Natural killer cell (primary cell): Measurements from ENCODE around the gene DYNLRB1. TPM values are rescaled to one million over a fixed set of nuclear protein-coding genes. Genes with fewer than 3 reads are reported as not detected.

Experiments
- ATAC-seq, 3 donors: fragments of 150-1000 bp in 2 of 3; fragments of 200-7000 bp in 1 of 3; cut with Tn5 transposase; 1 replicate in 1 of 3; 2 replicates in 2 of 3; pipeline ENCODE4 v1.10.0; 2021; ENCODE audit warnings: mild to moderate bottlenecking in 2 of 3, moderate library complexity in 2 of 3
- DNase-seq, 2 donors: peaks; one replicate each; pipeline versions ENCODE4 v3.0.0 to v3.0.0-alpha.2; 2013 to 2021; ENCODE audit warnings: mixed read lengths in 1 of 2
- H3K27ac ChIP-seq: one replicate; pipeline ENCODE4 v1.5.1; 2013; ENCODE audit warnings: mild to moderate bottlenecking, low read length
- H3K27me3 ChIP-seq: one replicate; pipeline ENCODE4 v1.6.1; 2013; ENCODE audit warnings: low read length; ENCODE audit not compliant: control insufficient read depth, insufficient read depth
- H3K36me3 ChIP-seq: one replicate; pipeline ENCODE4 v1.6.1; 2013; ENCODE audit warnings: low read length; ENCODE audit not compliant: control insufficient read depth, insufficient read depth
- H3K4me1 ChIP-seq: one replicate; pipeline ENCODE4 v1.6.1; 2013; ENCODE audit warnings: low read length; ENCODE audit not compliant: control insufficient read depth, insufficient read depth
- H3K4me3 ChIP-seq: one replicate; pipeline ENCODE4 v1.5.1; 2013; ENCODE audit warnings: low read length
- H3K9me3 ChIP-seq: one replicate; pipeline ENCODE4 v1.6.1; 2013; ENCODE audit warnings: low read length; ENCODE audit not compliant: control insufficient read depth, insufficient read depth
- H3K27ac Mint-ChIP-seq, 2 donors: one replicate each; pipeline ENCODE4 v1.8.0; 2022; ENCODE audit warnings: mild to moderate bottlenecking in 2 of 2, mixed read lengths in 2 of 2, moderate library complexity in 1 of 2
- H3K27me3 Mint-ChIP-seq, 2 donors: one replicate each; pipeline ENCODE4 v1.8.0; 2022; ENCODE audit warnings: low read depth in 2 of 2, mixed read lengths in 2 of 2
- H3K36me3 Mint-ChIP-seq: one replicate; pipeline ENCODE4 v1.8.0; 2022; ENCODE audit warnings: mixed read lengths
- H3K4me1 Mint-ChIP-seq, 2 donors: one replicate each; pipeline ENCODE4 v1.8.0; 2022; ENCODE audit warnings: mixed read lengths in 2 of 2
- H3K4me3 Mint-ChIP-seq: one replicate; pipeline ENCODE4 v1.8.0; 2022; ENCODE audit warnings: mild to moderate bottlenecking, moderate library complexity, mixed read lengths
- H3K9me3 Mint-ChIP-seq, 2 donors: one replicate each; pipeline ENCODE4 v1.8.0; 2022; ENCODE audit warnings: mixed read lengths in 2 of 2
- WGBS: methylation state at CpG from one replicate; pipeline ENCODE4 v1.1.7; 2013; ENCODE audit warnings: missing lambda C conversion rate; ENCODE audit not compliant: insufficient coverage; 5-methylcytosine and 5-hydroxymethylcytosine counted together
- intact Hi-C: fragments of 100-400 bp; cut with micrococcal nuclease; formaldehyde crosslinking; loops from one replicate; pipeline ENCODE4 v1.14.2; 2022
- total RNA-seq, 4 donors: library from RNA; stranded (reverse); fragments of 120-200 nt in 1 of 4; gene quantifications; one replicate each; pipeline versions ENCODE4 v1.2.3 to v1.2.4, GENCODE V29; 2013 to 2022
- TF ChIP-seq, protein P1 (sequence below): fragments of 200-600 bp; IDR thresholded peaks from one replicate; pipeline ENCODE4 v1.8.0; 2022; ENCODE audit warnings: antibody characterized with exemption

DYNLRB1 gene
- total RNA-seq, 3 donors from 2014 or later (not counting 1 experiment from before 2014, with no cell fraction given): 58.7 to 65.5 (median 61.4) TPM

GRCh38 chr20:34540596-34541263 lies 24.5 kb downstream of the DYNLRB1 start:
- Histone ChIP-seq H3K4me3 (no peak overlapping the region), H3K36me3 (peaks cover 34% of the 10 kb centered on the region), H3K9me3 (no peaks in the 10 kb centered on the region), H3K27ac (no peak overlapping the region), H3K27me3 (no peaks in the 10 kb centered on the region), H3K4me1 (peaks cover 16% of the 10 kb centered on the region)
- Mint-ChIP-seq H3K36me3 (peaks cover 9% of the 10 kb centered on the region), H3K9me3 (no peaks in the 10 kb centered on the region), H3K27ac (peak overlapping the region; percentile 56 to 80), H3K4me1 (peaks cover 16 to 26% of the 10 kb centered on the region in 2 donors), H3K4me3 (peak overlapping the region; percentile 67), H3K27me3 (no peaks in the 10 kb centered on the region)
- ATAC-seq (peak in 1 of 3 donors; percentile 48), DNase-seq (peak in 1 of 2 donors; percentile 31)
- TF ChIP-seq, protein P1, sequence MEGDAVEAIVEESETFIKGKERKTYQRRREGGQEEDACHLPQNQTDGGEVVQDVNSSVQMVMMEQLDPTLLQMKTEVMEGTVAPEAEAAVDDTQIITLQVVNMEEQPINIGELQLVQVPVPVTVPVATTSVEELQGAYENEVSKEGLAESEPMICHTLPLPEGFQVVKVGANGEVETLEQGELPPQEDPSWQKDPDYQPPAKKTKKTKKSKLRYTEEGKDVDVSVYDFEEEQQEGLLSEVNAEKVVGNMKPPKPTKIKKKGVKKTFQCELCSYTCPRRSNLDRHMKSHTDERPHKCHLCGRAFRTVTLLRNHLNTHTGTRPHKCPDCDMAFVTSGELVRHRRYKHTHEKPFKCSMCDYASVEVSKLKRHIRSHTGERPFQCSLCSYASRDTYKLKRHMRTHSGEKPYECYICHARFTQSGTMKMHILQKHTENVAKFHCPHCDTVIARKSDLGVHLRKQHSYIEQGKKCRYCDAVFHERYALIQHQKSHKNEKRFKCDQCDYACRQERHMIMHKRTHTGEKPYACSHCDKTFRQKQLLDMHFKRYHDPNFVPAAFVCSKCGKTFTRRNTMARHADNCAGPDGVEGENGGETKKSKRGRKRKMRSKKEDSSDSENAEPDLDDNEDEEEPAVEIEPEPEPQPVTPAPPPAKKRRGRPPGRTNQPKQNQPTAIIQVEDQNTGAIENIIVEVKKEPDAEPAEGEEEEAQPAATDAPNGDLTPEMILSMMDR: no peak
- intact Hi-C loops: no loop called here
- WGBS: 86% methylated on average over 15 of the region's 15 CpGs

DNA sequence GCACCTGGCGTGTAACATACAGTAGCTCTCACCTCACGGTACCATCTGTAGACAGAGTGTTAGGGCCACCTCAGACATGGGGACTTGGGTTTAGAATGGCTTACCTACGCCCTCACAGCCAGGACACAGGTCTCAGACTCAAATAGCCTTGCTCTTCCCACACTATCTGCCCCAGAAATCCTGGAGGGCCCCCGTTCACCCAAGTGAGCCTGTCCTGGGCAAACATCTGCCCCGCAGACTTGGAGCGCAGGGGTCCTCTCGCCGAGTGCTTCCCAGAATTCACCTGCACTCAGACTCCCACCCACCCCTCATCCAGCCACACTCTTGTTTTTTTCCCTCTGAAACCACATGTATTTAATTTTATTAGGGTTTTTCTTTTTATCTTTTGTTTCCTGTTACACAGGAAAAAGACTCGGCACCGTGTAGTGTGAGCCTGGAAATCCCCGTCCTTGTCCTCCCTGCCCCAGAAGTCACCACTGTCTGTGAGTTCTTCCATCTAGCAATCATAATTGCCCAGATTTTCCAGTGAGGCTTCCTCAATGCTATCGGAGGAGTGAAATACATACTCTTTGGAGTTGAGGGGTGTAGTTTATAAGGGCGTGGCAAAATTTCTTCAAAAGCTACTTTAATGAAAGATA lies 25.2 kb downstream of the DYNLRB1 start:
- intact Hi-C loops: no loop called here
- ATAC-seq (peak in 2 of 3 donors; percentile 29 to 56), DNase-seq (peak in 1 of 2 donors; percentile 75)
- Histone ChIP-seq H3K36me3 (peaks cover 28% of the 10 kb centered on the region), H3K27ac (peak overlapping the region; percentile 6), H3K4me1 (peaks cover 16% of the 10 kb centered on the region), H3K4me3 (no peak overlapping the region), H3K27me3 (no peaks in the 10 kb centered on the region), H3K9me3 (no peaks in the 10 kb centered on the region)
- no peak overlapping the region for H3K4me3 Mint-ChIP-seq
- H3K36me3 Mint-ChIP-seq: peaks cover 9% of the 10 kb centered on the region
- H3K9me3 Mint-ChIP-seq: no peaks in the 10 kb centered on the region
- H3K27me3 Mint-ChIP-seq: no peaks in the 10 kb centered on the region
- peaks cover 16 to 26% of the 10 kb centered on the region in 2 donors for H3K4me1 Mint-ChIP-seq
- peak overlapping the region; percentile 56 to 80 for H3K27ac Mint-ChIP-seq
- WGBS: 75% methylated on average over 11 of the region's 13 CpGs
- TF ChIP-seq, protein P1: no peak

DNA sequence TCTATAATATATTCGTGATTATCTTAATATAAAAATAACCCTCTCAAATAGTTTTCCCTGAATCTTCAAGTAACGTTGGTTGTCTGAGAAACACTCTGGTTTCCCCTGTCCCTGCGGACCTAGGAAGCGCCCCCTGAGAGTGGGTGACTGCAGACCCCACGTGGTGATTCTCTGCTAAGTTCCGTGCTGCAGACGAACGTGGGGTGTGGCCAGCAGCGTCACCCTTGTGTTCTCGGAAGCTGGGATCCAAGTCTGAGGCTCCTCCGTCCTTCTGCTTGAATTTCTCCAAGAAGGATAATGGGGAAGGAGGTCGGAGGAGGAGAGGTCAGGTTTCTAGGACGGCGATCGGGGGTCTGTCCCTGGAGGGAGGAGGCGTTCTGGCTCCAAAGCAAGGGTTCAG lies 25.7 kb downstream of the DYNLRB1 start:
- Histone ChIP-seq H3K36me3 (peaks cover 26% of the 10 kb centered on the region), H3K9me3 (no peaks in the 10 kb centered on the region), H3K4me1 (peaks cover 16% of the 10 kb centered on the region), H3K27ac (no peak overlapping the region), H3K27me3 (no peaks in the 10 kb centered on the region), H3K4me3 (no peak overlapping the region)
- Mint-ChIP-seq H3K4me1 (peaks cover 16 to 26% of the 10 kb centered on the region in 2 donors), H3K27me3 (no peaks in the 10 kb centered on the region), H3K36me3 (peaks cover 9% of the 10 kb centered on the region), H3K4me3 (no peak overlapping the region), H3K27ac (peak overlapping the region; percentile 56 to 80), H3K9me3 (no peaks in the 10 kb centered on the region)
- 94% methylated on average over 15 of the region's 16 CpGs for WGBS
- no peak for DNase-seq
- intact Hi-C loops: no loop called here
- no peak for ATAC-seq
- TF ChIP-seq, protein P1: no peak
